MCF 10A (cell line): ENCODE measurements around the gene DMRTB1. TPM values are rescaled to one million over a fixed set of nuclear protein-coding genes. Genes with fewer than 3 reads are reported as not detected.

Experiments used
- BruUV-seq: library from RNA; stranded (reverse); fragments of 400-500 nt; replicated peaks from 2 replicates; lab custom pipeline; 2021; lab: Mats Ljungman, UMichigan
- CTCF ChIA-PET: fragments of 300-600 bp; sonication (Branson Sonifier 250); formaldehyde crosslinking; extraction: SDS; loops from one replicate; lab custom pipeline; 2021; ENCODE audit warnings: antibody characterized with exemption, inconsistent platforms; lab: Yijun Ruan, JAX
- POLR2A ChIA-PET: fragments of 300-600, 350-650 bp; sonication (Branson Sonifier 250); formaldehyde crosslinking; extraction: SDS; loops from one replicate; lab custom pipeline; 2020; ENCODE audit warnings: antibody characterized with exemption, inconsistent platforms; lab: Yijun Ruan, JAX
- DNase-seq: peaks from one replicate; pipeline ENCODE4 v3.0.0-alpha.2; 2018; ENCODE audit not compliant: unreplicated experiment
- H3K27ac Mint-ChIP-seq: one replicate; pipeline ENCODE4 v1.8.0; 2022; ENCODE audit warnings: mild to moderate bottlenecking, low read depth, mixed read lengths; ENCODE audit not compliant: unreplicated experiment
- H3K27me3 Mint-ChIP-seq: one replicate; pipeline ENCODE4 v1.8.0; 2022; ENCODE audit warnings: mixed read lengths; ENCODE audit not compliant: insufficient read depth, unreplicated experiment
- H3K36me3 Mint-ChIP-seq: one replicate; pipeline ENCODE4 v1.8.0; 2022; ENCODE audit warnings: mild to moderate bottlenecking, moderate library complexity, mixed read lengths; ENCODE audit not compliant: insufficient read depth, unreplicated experiment
- H3K4me1 Mint-ChIP-seq: one replicate; pipeline ENCODE4 v1.8.0; 2022; ENCODE audit warnings: mixed read lengths; ENCODE audit not compliant: insufficient read depth, unreplicated experiment
- H3K4me3 Mint-ChIP-seq: one replicate; pipeline ENCODE4 v1.8.0; 2022; ENCODE audit warnings: mild to moderate bottlenecking, moderate library complexity, mixed read lengths; ENCODE audit not compliant: unreplicated experiment
- H3K9me3 Mint-ChIP-seq: one replicate; pipeline ENCODE4 v1.8.0; 2022; ENCODE audit warnings: mixed read lengths; ENCODE audit not compliant: unreplicated experiment
- CTCF ChIP-seq: fragments of 200-600 bp; IDR thresholded peaks from one replicate; pipeline ENCODE4 v1.8.0; 2022; ENCODE audit warnings: antibody characterized with exemption, mild to moderate bottlenecking; ENCODE audit not compliant: unreplicated experiment
- intact Hi-C: fragments of 100-400 bp; cut with micrococcal nuclease; formaldehyde crosslinking; loops from 2 replicates; pipeline ENCODE4 v1.14.1; 2022
- total RNA-seq: library from RNA; stranded (reverse); gene quantifications from 2 replicates; pipeline ENCODE4 v1.2.3, GENCODE V29; 2022

DMRTB1 gene
- total RNA-seq, 1 experiment from 2014 or later, result not detected

GRCh38 chr1:53485478-53486394 is 26.5 kb downstream of the DMRTB1 start:
- intact Hi-C loops, result loop anchor here (1.0 kb wide), 2 partner anchors 197 to 269 kb away; no protein-coding TSS in a partner anchor
- DNase-seq, result peak; percentile 79
- no peaks in the 10 kb centered on the region for H3K9me3 Mint-ChIP-seq
- peak; percentile 85 for TF ChIP-seq CTCF
- H3K36me3 Mint-ChIP-seq, result no peaks in the 10 kb centered on the region
- no peaks in the 10 kb centered on the region for H3K4me1 Mint-ChIP-seq
- H3K27ac Mint-ChIP-seq, result no peak overlapping the region
- ChIA-PET CTCF (interaction anchor here (0.6 to 7.0 kb wide), 21 partner anchors 13 to 476 kb away, joined by 3 to 66 read pairs (median 3); no protein-coding TSS in a partner anchor), POLR2A (no interaction called here)
- peaks cover 49% of the 10 kb centered on the region for H3K27me3 Mint-ChIP-seq
- no peak overlapping the region for H3K4me3 Mint-ChIP-seq
- no TSS peak for BruUV-seq

- Mint-ChIP-seq H3K4me3 (no peak overlapping the region), H3K27me3 (peaks cover 55% of the 10 kb centered on the region), H3K4me1 (no peaks in the 10 kb centered on the region), H3K36me3 (no peaks in the 10 kb centered on the region), H3K27ac (no peak overlapping the region), H3K9me3 (no peaks in the 10 kb centered on the region)
- intact Hi-C loops, result no loop called here
- no peak for DNase-seq
- TF ChIP-seq CTCF, result no peak
- no TSS peak for BruUV-seq
- ChIA-PET POLR2A (no interaction called here), CTCF (interaction anchor here (0.7 to 7.0 kb wide), 17 partner anchors 12 to 345 kb away, joined by 3 to 66 read pairs (median 4); no protein-coding TSS in a partner anchor)
These were observed 27.3 kb downstream of the DMRTB1 start for GRCh38 chr1:53486395-53487026.

GRCh38 chr1:53490351-53490750 is 31.2 kb downstream of the DMRTB1 start:
- Mint-ChIP-seq H3K27ac (no peak overlapping the region), H3K27me3 (peaks cover 55% of the 10 kb centered on the region), H3K9me3 (no peaks in the 10 kb centered on the region), H3K4me3 (no peak overlapping the region), H3K36me3 (no peaks in the 10 kb centered on the region), H3K4me1 (no peaks in the 10 kb centered on the region)
- CTCF ChIA-PET, result interaction anchor here (0.7 to 1.1 kb wide), 4 partner anchors 192 to 272 kb away, joined by 3 to 4 read pairs (median 3); no protein-coding TSS in a partner anchor
- TF ChIP-seq CTCF, result no peak
- POLR2A ChIA-PET, result interaction anchor here (0.8 kb wide), 1 partner anchor 10 kb away, joined by 3 read pairs; no protein-coding TSS in a partner anchor
- no peak for DNase-seq
- no TSS peak for BruUV-seq
- intact Hi-C loops, result no loop called here
